Gastrocnemius medialis (tissue), 4 donors: ENCODE measurements around the gene ANAPC16. TPM values are rescaled to one million over a fixed set of nuclear protein-coding genes. Genes with fewer than 3 reads are reported as not detected.
"Not testable (repeated sequence)": the region's sequence is repeated elsewhere in the genome, so short reads cannot be mapped to it uniquely, and the experiment has no call there.

Source experiments
- ATAC-seq, 2 donors: fragments of 150-250 bp; one replicate each; pipeline ENCODE4 v1.9.1; 2016
- DNase-seq, 2 donors: peaks; one replicate each; pipeline ENCODE4 v3.0.0-alpha.2; 2019
- H3K27ac ChIP-seq, 4 donors: fragments of 200-600 bp; sonication (generic); 1 replicate in 1 of 4; 2 replicates in 3 of 4; pipeline ENCODE4 v1.5.1; 2016 to 2018; ENCODE audit warnings: mild to moderate bottlenecking in 2 of 4, moderate library complexity in 1 of 4
- H3K27me3 ChIP-seq, 3 donors: fragments of 200-600 bp; sonication (generic) in 2 of 3; 1 replicate in 1 of 3; 2 replicates in 2 of 3; pipeline versions ENCODE4 v1.5.1 to v1.6.0; 2016 to 2019; ENCODE audit warnings: mild to moderate bottlenecking in 1 of 3, moderate library complexity in 1 of 3
- H3K36me3 ChIP-seq, 2 donors: fragments of 200-600 bp; sonication (generic) in 1 of 2; one replicate each; pipeline ENCODE4 v1.5.1; 2017 to 2018
- H3K4me1 ChIP-seq, 2 donors: fragments of 200-600 bp; sonication (generic) in 1 of 2; one replicate each; pipeline ENCODE4 v1.5.1; 2016 to 2017; ENCODE audit warnings: mild to moderate bottlenecking in 2 of 2
- H3K4me3 ChIP-seq, 4 donors: fragments of 200-600 bp; sonication (generic) in 3 of 4; 1 replicate in 1 of 4; 2 replicates in 3 of 4; pipeline ENCODE4 v1.5.1; 2016 to 2019; ENCODE audit warnings: mild to moderate bottlenecking in 2 of 4
- H3K9me3 ChIP-seq, 3 donors: fragments of 200-600 bp; sonication (generic) in 2 of 3; 1 replicate in 1 of 3; 2 replicates in 2 of 3; pipeline ENCODE4 v1.5.1; 2016 to 2019
- CTCF ChIP-seq, 5 experiments: fragments of 450-650 bp in 3 of 5; fragments of 200-600 bp in 2 of 5; sonication (generic) in 2 of 5; IDR thresholded peaks in 4 of 5; conservative IDR thresholded peaks in 1 of 5; 1 replicate in 4 of 5; 2 replicates in 1 of 5; pipeline ENCODE4 v1.5.1; 2016 to 2019; ENCODE audit warnings: antibody characterized with exemption in 5 of 5, mild to moderate bottlenecking in 3 of 5, moderate library complexity in 3 of 5
- POLR2A ChIP-seq, 2 donors: fragments of 450-650 bp; IDR thresholded peaks; one replicate each; pipeline ENCODE4 v1.6.1; 2017; ENCODE audit warnings: antibody characterized with exemption in 2 of 2, mild to moderate bottlenecking in 2 of 2, moderate library complexity in 2 of 2
- in situ Hi-C, 4 donors: fragments of 200-750 bp; cut with MboI; loops; one replicate each; pipeline versions ENCODE4 v1.15.0 to v1.8.0; 2017; ENCODE audit warnings: low sequenced_read_pairs in 4 of 4
- intact Hi-C: fragments of 100-400 bp; cut with DNase I; formaldehyde crosslinking; loops from one replicate; pipeline ENCODE4 v1.15.1; 2023; ENCODE audit warnings: low total_unique reads
- total RNA-seq, 4 donors: library from RNA; depleted of rRNA; stranded (reverse); fragments of >200 nt; gene quantifications; one replicate each; pipeline versions ENCODE4 v1.1.0 to v1.2.3, GENCODE V29; 2016

The ANAPC16 gene
- total RNA-seq, 4 donors from 2014 or later, result 70.9 to 168 (median 105) TPM

GRCh38 chr10:72277340-72277995, 61.7 kb downstream of the ANAPC16 start:
- H3K27me3 ChIP-seq, result no peaks in the 10 kb centered on the region
- peaks cover 5 to 22% of the 10 kb centered on the region in 2 donors for H3K36me3 ChIP-seq
- intact Hi-C loops, result no loop called here
- H3K4me3 ChIP-seq, result no peak overlapping the region
- peak overlapping the region; percentile 97 to 100 (median 99) for H3K27ac ChIP-seq
- DNase-seq, result peak; percentile 36 to 37
- ATAC-seq, result no peak
- in situ Hi-C loops, result loop anchor here in 2 of 4 donors (5.0 to 10.0 kb wide), 3 partner anchors 35 to 53 kb away; no protein-coding TSS in a partner anchor
- H3K4me1 ChIP-seq, result peaks cover 14 to 16% of the 10 kb centered on the region in 2 donors
- H3K9me3 ChIP-seq, result no peaks in the 10 kb centered on the region
- TF ChIP-seq CTCF (IDR thresholded peaks at IDR 0.05 in 4 of 5, conservative IDR thresholded peaks at IDR 0.05 in 1 of 5), result no peak
- TF ChIP-seq POLR2A (IDR thresholded peaks at IDR 0.05), result no peak

- no peaks in the 10 kb centered on the region for H3K9me3 ChIP-seq
- ATAC-seq (no peak), DNase-seq (no peak)
- H3K4me3 ChIP-seq, result no peak overlapping the region
- H3K27me3 ChIP-seq, result no peaks in the 10 kb centered on the region
- peaks cover 5 to 22% of the 10 kb centered on the region in 2 donors for H3K36me3 ChIP-seq
- TF ChIP-seq POLR2A (IDR thresholded peaks at IDR 0.05) (peak in 1 of 2 donors; percentile 3), CTCF (IDR thresholded peaks at IDR 0.05 in 4 of 5, conservative IDR thresholded peaks at IDR 0.05 in 1 of 5) (no peak)
- H3K27ac ChIP-seq, result peak overlapping the region; percentile 97 to 100 (median 99)
- in situ Hi-C loops, result loop anchor here in 2 of 4 donors (5.0 to 10.0 kb wide), 3 partner anchors 34 to 53 kb away; no protein-coding TSS in a partner anchor
- intact Hi-C loops, result no loop called here
- H3K4me1 ChIP-seq, result peaks cover 13 to 15% of the 10 kb centered on the region in 2 donors
Measured at GRCh38 chr10:72277996-72278667, 62.3 kb downstream of the ANAPC16 start.

- Histone ChIP-seq H3K27ac (peak overlapping the region; percentile 97 to 100 (median 99)), H3K27me3 (no peaks in the 10 kb centered on the region), H3K36me3 (peaks cover 5 to 22% of the 10 kb centered on the region in 2 donors), H3K9me3 (no peaks in the 10 kb centered on the region), H3K4me3 (no peak overlapping the region), H3K4me1 (peaks cover 13 to 15% of the 10 kb centered on the region in 2 donors)
- intact Hi-C loops, result no loop called here
- in situ Hi-C loops, result loop anchor here in 2 of 4 donors (5.0 to 10.0 kb wide), 3 partner anchors 33 to 54 kb away; no protein-coding TSS in a partner anchor
- DNase-seq (peak in 1 of 2 donors; percentile 53), ATAC-seq (no peak)
- TF ChIP-seq CTCF (IDR thresholded peaks at IDR 0.05 in 4 of 5, conservative IDR thresholded peaks at IDR 0.05 in 1 of 5) (peak in 2 of 5 experiments; percentile 31 to 41), POLR2A (IDR thresholded peaks at IDR 0.05) (peak in 1 of 2 donors; percentile 6)
Measured at GRCh38 chr10:72278668-72279393, 63.0 kb downstream of the ANAPC16 start.

GRCh38 chr10:72279587-72279986, 63.8 kb downstream of the ANAPC16 start:
- Histone ChIP-seq H3K4me1 (peaks cover 13 to 15% of the 10 kb centered on the region in 2 donors), H3K36me3 (peaks cover 5 to 15% of the 10 kb centered on the region in 2 donors), H3K27ac (peak overlapping the region; percentile 97 to 100 (median 99))
- H3K27me3 ChIP-seq, intact Hi-C loops, H3K9me3 ChIP-seq, H3K4me3 ChIP-seq: not testable (repeated sequence)
- peak; percentile 77 to 92 for DNase-seq
- peak; percentile 27 to 50 for ATAC-seq
- in situ Hi-C loops, result loop anchor here in 2 of 4 donors (5.0 to 10.0 kb wide), 3 partner anchors 33 to 55 kb away; no protein-coding TSS in a partner anchor
